OCI-LY7 (cell line): ENCODE measurements around the gene DGKD.

ENCODE experiments used
- CTCF ChIP-seq: fragments of 200-600 bp; sonication (generic); conservative IDR thresholded peaks from 2 replicates; pipeline ENCODE4 v1.5.1; 2014; ENCODE audit warnings: mild to moderate bottlenecking, antibody characterized with exemption, low read length, moderate library complexity, mixed read lengths
- EZH2phosphoT487 ChIP-seq: fragments of 200-600 bp; sonication (generic); IDR thresholded peaks from 2 replicates; pipeline ENCODE4 v1.6.1; 2018; ENCODE audit warnings: low read depth, borderline replicate concordance, mild to moderate bottlenecking, mixed run types, antibody characterized with exemption, low read length, moderate library complexity, mixed read lengths

GRCh38 chr2:233408366-233409285, 54.3 kb downstream of the DGKD start:
- TF ChIP-seq CTCF = no peak
- no peak for TF ChIP-seq EZH2phosphoT487
